H9 (cell line): ENCODE data around the gene TOM1L2. TPM values are rescaled to one million over a fixed set of nuclear protein-coding genes. Genes with fewer than 3 reads are reported as not detected.

ENCODE experiments used
- DNase-seq: peaks from one replicate; pipeline ENCODE4 v3.0.0-alpha.2; 2017
- H2AFZ ChIP-seq: one replicate; pipeline ENCODE4 v1.6.1; 2013; ENCODE audit warnings: mild to moderate bottlenecking, low read length, control low read depth, moderate library complexity
- H2AK5ac ChIP-seq: 2 replicates; pipeline ENCODE4 v1.6.1; 2013; ENCODE audit warnings: low read length, control low read depth, mixed read lengths; ENCODE audit not compliant: insufficient read length
- H2BK120ac ChIP-seq: one replicate; pipeline ENCODE4 v1.6.1; 2013; ENCODE audit warnings: low read depth, mild to moderate bottlenecking, low read length, control low read depth, inconsistent platforms; ENCODE audit not compliant: poor library complexity, severe bottlenecking
- H2BK12ac ChIP-seq: 2 replicates; pipeline ENCODE4 v1.6.1; 2013; ENCODE audit warnings: low read length, control low read depth, mixed read lengths, low read depth; ENCODE audit not compliant: insufficient read length
- H2BK15ac ChIP-seq: 2 replicates; pipeline ENCODE4 v1.6.1; 2013; ENCODE audit warnings: low read depth, low read length, control low read depth
- H2BK20ac ChIP-seq: one replicate; pipeline ENCODE4 v1.6.1; 2013; ENCODE audit warnings: low read depth, mild to moderate bottlenecking, low read length, control low read depth, inconsistent platforms; ENCODE audit not compliant: poor library complexity, severe bottlenecking
- H2BK5ac ChIP-seq: 2 replicates; pipeline ENCODE4 v1.6.1; 2013; ENCODE audit warnings: low read length, control low read depth, mixed read lengths; ENCODE audit not compliant: insufficient read length
- H3K14ac ChIP-seq: 2 replicates; pipeline ENCODE4 v1.6.1; 2013; ENCODE audit warnings: low read length, control low read depth; ENCODE audit not compliant: insufficient read depth
- H3K18ac ChIP-seq: 2 replicates; pipeline ENCODE4 v1.6.1; 2013; ENCODE audit warnings: low read depth, mild to moderate bottlenecking, mixed read lengths, low read length, control low read depth; ENCODE audit not compliant: insufficient read length
- H3K23ac ChIP-seq: 2 replicates; pipeline ENCODE4 v1.6.1; 2013; ENCODE audit warnings: low read length, control low read depth, mixed read lengths, low read depth; ENCODE audit not compliant: insufficient read length
- H3K23me2 ChIP-seq: 2 replicates; pipeline ENCODE4 v1.6.1; 2013; ENCODE audit warnings: low read depth, mild to moderate bottlenecking, mixed read lengths, low read length, control low read depth; ENCODE audit not compliant: insufficient read length, poor library complexity, severe bottlenecking
- H3K27ac ChIP-seq: 2 replicates; pipeline ENCODE4 v1.5.1; 2013; ENCODE audit warnings: low read length, control low read depth, mixed read lengths, low read depth; ENCODE audit not compliant: insufficient read length
- H3K27me3 ChIP-seq: 2 replicates; pipeline ENCODE4 v1.6.1; 2013; ENCODE audit warnings: low read length, control low read depth, inconsistent platforms; ENCODE audit not compliant: insufficient read depth
- H3K4ac ChIP-seq: 2 replicates; pipeline ENCODE4 v1.6.1; 2013; ENCODE audit warnings: low read depth, mild to moderate bottlenecking, control low read depth, inconsistent platforms, low read length, moderate library complexity
- H3K4me1 ChIP-seq: 2 replicates; pipeline ENCODE4 v1.6.1; 2013; ENCODE audit warnings: low read length, control low read depth, inconsistent platforms; ENCODE audit not compliant: insufficient read depth
- H3K4me2 ChIP-seq: 2 replicates; pipeline ENCODE4 v1.6.1; 2013; ENCODE audit warnings: low read length, control low read depth, mixed read lengths; ENCODE audit not compliant: insufficient read length, insufficient read depth
- H3K56ac ChIP-seq: 2 replicates; pipeline ENCODE4 v1.6.1; 2013; ENCODE audit warnings: low read depth, mild to moderate bottlenecking, mixed read lengths, low read length, control low read depth; ENCODE audit not compliant: insufficient read length
- H3K79me1 ChIP-seq: 2 replicates; pipeline ENCODE4 v1.6.1; 2013; ENCODE audit warnings: low read depth, mild to moderate bottlenecking, moderate library complexity, low read length, control low read depth, inconsistent platforms; ENCODE audit not compliant: insufficient read depth, poor library complexity, severe bottlenecking
- H3K79me2 ChIP-seq: 2 replicates; pipeline ENCODE4 v1.6.1; 2013; ENCODE audit warnings: low read length, control low read depth, inconsistent platforms; ENCODE audit not compliant: insufficient read depth
- H3K9ac ChIP-seq: 2 replicates; pipeline ENCODE4 v1.6.1; 2013; ENCODE audit warnings: low read length, control low read depth, mixed read lengths; ENCODE audit not compliant: insufficient read length; ENCODE audit errors: extremely low read depth
- H3K9me3 ChIP-seq: one replicate; pipeline ENCODE4 v1.6.1; 2013; ENCODE audit warnings: low read depth, low read length, inconsistent platforms; ENCODE audit not compliant: control insufficient read depth
- H3T11ph ChIP-seq: one replicate; pipeline ENCODE4 v1.6.1; 2013; ENCODE audit warnings: mild to moderate bottlenecking, low read length, control low read depth, inconsistent platforms
- H4K20me1 ChIP-seq: one replicate; pipeline ENCODE4 v1.6.1; 2013; ENCODE audit not compliant: control insufficient read depth, insufficient read length, insufficient read depth
- H4K5ac ChIP-seq: 2 replicates; pipeline ENCODE4 v1.6.1; 2013; ENCODE audit warnings: low read depth, mild to moderate bottlenecking, mixed read lengths, low read length, control low read depth; ENCODE audit not compliant: insufficient read length
- H4K8ac ChIP-seq: replicated peaks from 2 replicates; pipeline ENCODE4 v1.6.1; 2013; ENCODE audit warnings: low read length, control low read depth, mixed read lengths, low read depth; ENCODE audit not compliant: insufficient read length
- H4K91ac ChIP-seq: 2 replicates; pipeline ENCODE4 v1.6.1; 2013; ENCODE audit warnings: low read depth, mild to moderate bottlenecking, moderate library complexity, mixed read lengths, low read length, control low read depth; ENCODE audit not compliant: insufficient read length
- H3K27ac Mint-ChIP-seq, 3 experiments: 2 replicates in 2 of 3; 3 replicates in 1 of 3; pipeline ENCODE4 v1.8.0; 2020 to 2021; ENCODE audit warnings: mixed read lengths in 3 of 3, mild to moderate bottlenecking in 1 of 3, moderate library complexity in 1 of 3
- H3K27me3 Mint-ChIP-seq: 2 replicates; pipeline ENCODE4 v1.8.0; 2021; ENCODE audit warnings: low read depth, mild to moderate bottlenecking, moderate library complexity, mixed read lengths
- H3K36me3 Mint-ChIP-seq, 3 experiments: 2 replicates in 2 of 3; 3 replicates in 1 of 3; pipeline ENCODE4 v1.8.0; 2020 to 2021; ENCODE audit warnings: low read depth in 3 of 3, mixed read lengths in 3 of 3; ENCODE audit not compliant: insufficient read depth in 1 of 3
- H3K4me1 Mint-ChIP-seq, 2 experiments: 2 replicates each; pipeline ENCODE4 v1.8.0; 2020; ENCODE audit warnings: mixed read lengths in 2 of 2
- H3K4me3 Mint-ChIP-seq, 2 experiments: 2 replicates in 1 of 2; 3 replicates in 1 of 2; pipeline ENCODE4 v1.8.0; 2020 to 2021; ENCODE audit warnings: mild to moderate bottlenecking in 2 of 2, mixed read lengths in 2 of 2, moderate library complexity in 1 of 2
- H3K9me3 Mint-ChIP-seq, 2 experiments: 2 replicates in 1 of 2; 3 replicates in 1 of 2; pipeline ENCODE4 v1.8.0; 2020; ENCODE audit warnings: mild to moderate bottlenecking in 2 of 2, mixed read lengths in 2 of 2, moderate library complexity in 1 of 2
- WGBS: extraction: QIAGEN DNeasy Blood & Tissue Kit; methylation state at CpG from one replicate; pipeline ENCODE4 v1.1.7; 2013; ENCODE audit warnings: missing lambda C conversion rate, low lambda C conversion rate, mixed read lengths; ENCODE audit not compliant: insufficient read length; ENCODE audit errors: extremely low coverage; 5-methylcytosine and 5-hydroxymethylcytosine counted together
- total RNA-seq: library from RNA; stranded (reverse); gene quantifications from 2 replicates; pipeline ENCODE4 v1.2.1, GENCODE V29; 2021
- TF ChIP-seq, protein P1 (sequence below): fragments of 200-600 bp; sonication (generic); conservative IDR thresholded peaks from 3 replicates; pipeline ENCODE4 v1.8.0; 2021; ENCODE audit warnings: antibody characterized with exemption, mild to moderate bottlenecking

The TOM1L2 gene
- total RNA-seq, 1 experiment from 2014 or later = 4.6 TPM

DNA sequence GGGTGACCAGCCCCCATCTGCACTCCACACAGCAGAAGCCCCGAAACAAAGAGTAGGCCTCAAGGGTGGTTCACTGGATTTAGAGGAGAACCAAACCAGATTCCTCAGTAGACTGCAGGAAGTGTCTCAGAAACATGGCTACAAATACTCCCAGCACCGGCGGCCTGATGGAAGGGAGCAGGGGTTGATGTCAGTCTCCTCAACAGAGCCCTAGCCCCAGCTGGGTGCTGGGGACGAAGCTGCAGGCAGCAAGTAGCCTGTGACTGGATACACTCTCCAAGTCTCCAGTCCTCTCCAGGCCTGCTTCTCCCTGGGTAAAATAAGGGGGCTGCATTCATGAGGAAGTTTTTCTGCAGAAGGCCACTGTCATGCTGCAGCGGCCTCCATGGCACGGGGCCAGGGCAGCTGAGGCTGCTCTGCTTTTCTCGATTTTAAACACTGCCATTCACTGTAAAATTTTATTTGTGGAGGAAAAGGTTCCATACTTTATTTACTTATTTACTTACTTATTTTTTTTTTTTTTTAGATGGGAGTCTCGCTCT is 98.7 kb downstream of the TOM1L2 start:
- Histone ChIP-seq H2BK12ac (no peak overlapping the region), H2BK20ac (no peak overlapping the region), H2BK120ac (no peak overlapping the region), H3K14ac (no peak overlapping the region), H3K23ac (no peak overlapping the region), H3K79me1 (no peaks in the 10 kb centered on the region), H3K56ac (no peak overlapping the region), H3K4me2 (no peak overlapping the region), H2BK15ac (no peak overlapping the region), H3K4me1 (peaks cover 8% of the 10 kb centered on the region; the same call in 1 of the 2 replicates), H3K4ac (no peak overlapping the region), H3T11ph (no peak overlapping the region), H3K18ac (no peak overlapping the region), H3K9ac (no peak overlapping the region), H4K91ac (no peak overlapping the region), H4K5ac (no peak overlapping the region), H3K9me3 (no peaks in the 10 kb centered on the region), H2AFZ (no peak overlapping the region), H3K79me2 (no peaks in the 10 kb centered on the region), H4K8ac (no peak overlapping the region), H3K23me2 (no peaks in the 10 kb centered on the region), H3K27ac (no peak overlapping the region), H4K20me1 (no peaks in the 10 kb centered on the region), H3K27me3 (no peaks in the 10 kb centered on the region), H2BK5ac (no peak overlapping the region), H2AK5ac (no peak overlapping the region)
- no CpG with 5 or more reads among the region's 8 CpGs for WGBS
- Mint-ChIP-seq H3K27ac (peak overlapping the region in 1 of 3 experiments; percentile 49; a peak in 1 of 7 replicates), H3K9me3 (peaks cover 0 to 3% of the 10 kb centered on the region in 2 experiments; a peak in 1 of 5 replicates), H3K4me3 (no peak overlapping the region), H3K27me3 (peaks cover 23% of the 10 kb centered on the region), H3K36me3 (no peaks in the 10 kb centered on the region), H3K4me1 (peaks cover 37 to 41% of the 10 kb centered on the region in 2 experiments)
- no peak for DNase-seq
- TF ChIP-seq, protein P1, sequence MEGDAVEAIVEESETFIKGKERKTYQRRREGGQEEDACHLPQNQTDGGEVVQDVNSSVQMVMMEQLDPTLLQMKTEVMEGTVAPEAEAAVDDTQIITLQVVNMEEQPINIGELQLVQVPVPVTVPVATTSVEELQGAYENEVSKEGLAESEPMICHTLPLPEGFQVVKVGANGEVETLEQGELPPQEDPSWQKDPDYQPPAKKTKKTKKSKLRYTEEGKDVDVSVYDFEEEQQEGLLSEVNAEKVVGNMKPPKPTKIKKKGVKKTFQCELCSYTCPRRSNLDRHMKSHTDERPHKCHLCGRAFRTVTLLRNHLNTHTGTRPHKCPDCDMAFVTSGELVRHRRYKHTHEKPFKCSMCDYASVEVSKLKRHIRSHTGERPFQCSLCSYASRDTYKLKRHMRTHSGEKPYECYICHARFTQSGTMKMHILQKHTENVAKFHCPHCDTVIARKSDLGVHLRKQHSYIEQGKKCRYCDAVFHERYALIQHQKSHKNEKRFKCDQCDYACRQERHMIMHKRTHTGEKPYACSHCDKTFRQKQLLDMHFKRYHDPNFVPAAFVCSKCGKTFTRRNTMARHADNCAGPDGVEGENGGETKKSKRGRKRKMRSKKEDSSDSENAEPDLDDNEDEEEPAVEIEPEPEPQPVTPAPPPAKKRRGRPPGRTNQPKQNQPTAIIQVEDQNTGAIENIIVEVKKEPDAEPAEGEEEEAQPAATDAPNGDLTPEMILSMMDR = no peak
